ENCODE results near the gene TOPORS.

Gene TOPORS

GRCh38 chr9:32580631-32581300 is 28.4 kb upstream of the TOPORS start:
- Histone ChIP-seq H3K9ac (ENCODE audit: low read length) (no peak overlapping the region), H3K27me3 (ENCODE audit: control insufficient read depth, insufficient read depth, low read length) (no peaks in the 10 kb centered on the region), H3K4me3 (ENCODE audit: low read depth, low read length) (no peak overlapping the region), H3K9me3 (ENCODE audit: control insufficient read depth, insufficient read depth, low read depth, low read length) (no peaks in the 10 kb centered on the region), H3K27ac (ENCODE audit: low read depth, low read length) (no peak overlapping the region), H3K36me3 (ENCODE audit: control insufficient read depth, insufficient read depth, low read length) (no peaks in the 10 kb centered on the region), H3K4me1 (ENCODE audit: control insufficient read depth, insufficient read depth, low read length) (peaks cover 13% of the 10 kb centered on the region; the same call in 1 of the 2 replicates)

- no peak overlapping the region for H3K27ac ChIP-seq (ENCODE audit: low read depth, low read length)
- H3K36me3 ChIP-seq (ENCODE audit: control insufficient read depth, insufficient read depth, low read length): no peaks in the 10 kb centered on the region
- peaks cover 13% of the 10 kb centered on the region; the same call in 1 of the 2 replicates for H3K4me1 ChIP-seq (ENCODE audit: control insufficient read depth, insufficient read depth, low read length)
- H3K4me3 ChIP-seq (ENCODE audit: low read depth, low read length): no peak overlapping the region
- H3K9ac ChIP-seq (ENCODE audit: low read length): no peak overlapping the region
- no peaks in the 10 kb centered on the region for H3K27me3 ChIP-seq (ENCODE audit: control insufficient read depth, insufficient read depth, low read length)
- H3K9me3 ChIP-seq (ENCODE audit: control insufficient read depth, insufficient read depth, low read depth, low read length): no peaks in the 10 kb centered on the region
These were observed 27.4 kb upstream of the TOPORS start for GRCh38 chr9:32579706-32580331.

- peaks cover 13% of the 10 kb centered on the region; the same call in 1 of the 2 replicates for H3K4me1 ChIP-seq (ENCODE audit: control insufficient read depth, insufficient read depth, low read length)
- no peak overlapping the region for H3K27ac ChIP-seq (ENCODE audit: low read depth, low read length)
- H3K27me3 ChIP-seq (ENCODE audit: control insufficient read depth, insufficient read depth, low read length): no peaks in the 10 kb centered on the region
- no peaks in the 10 kb centered on the region for H3K36me3 ChIP-seq (ENCODE audit: control insufficient read depth, insufficient read depth, low read length)
- no peak overlapping the region for H3K4me3 ChIP-seq (ENCODE audit: low read depth, low read length)
- no peaks in the 10 kb centered on the region for H3K9me3 ChIP-seq (ENCODE audit: control insufficient read depth, insufficient read depth, low read depth, low read length)
- no peak overlapping the region for H3K9ac ChIP-seq (ENCODE audit: low read length)
These were observed 26.6 kb upstream of the TOPORS start for GRCh38 chr9:32578976-32579375.

- no peak overlapping the region for H3K27ac ChIP-seq (ENCODE audit: low read depth, low read length)
- no peaks in the 10 kb centered on the region for H3K27me3 ChIP-seq (ENCODE audit: control insufficient read depth, insufficient read depth, low read length)
- no peak overlapping the region for H3K4me3 ChIP-seq (ENCODE audit: low read depth, low read length)
- H3K9me3 ChIP-seq (ENCODE audit: control insufficient read depth, insufficient read depth, low read depth, low read length): no peaks in the 10 kb centered on the region
- H3K36me3 ChIP-seq (ENCODE audit: control insufficient read depth, insufficient read depth, low read length): no peaks in the 10 kb centered on the region
- peaks cover 13% of the 10 kb centered on the region; the same call in 1 of the 2 replicates for H3K4me1 ChIP-seq (ENCODE audit: control insufficient read depth, insufficient read depth, low read length)
- H3K9ac ChIP-seq (ENCODE audit: low read length): no peak overlapping the region
These were observed 24.9 kb upstream of the TOPORS start for GRCh38 chr9:32577316-32577715.

GRCh38 chr9:32574858-32575257 is 22.5 kb upstream of the TOPORS start:
- Histone ChIP-seq H3K9me3 (ENCODE audit: control insufficient read depth, insufficient read depth, low read depth, low read length) (no peaks in the 10 kb centered on the region), H3K27ac (ENCODE audit: low read depth, low read length) (no peak overlapping the region), H3K27me3 (ENCODE audit: control insufficient read depth, insufficient read depth, low read length) (no peaks in the 10 kb centered on the region), H3K9ac (ENCODE audit: low read length) (no peak overlapping the region), H3K4me1 (ENCODE audit: control insufficient read depth, insufficient read depth, low read length) (peaks cover 11% of the 10 kb centered on the region; the same call in 1 of the 2 replicates), H3K4me3 (ENCODE audit: low read depth, low read length) (no peak overlapping the region), H3K36me3 (ENCODE audit: control insufficient read depth, insufficient read depth, low read length) (peaks cover 5% of the 10 kb centered on the region)

GRCh38 chr9:32573821-32574220 is 21.4 kb upstream of the TOPORS start:
- peaks cover 5% of the 10 kb centered on the region for H3K36me3 ChIP-seq (ENCODE audit: control insufficient read depth, insufficient read depth, low read length)
- H3K9ac ChIP-seq (ENCODE audit: low read length): no peak overlapping the region
- peaks cover 11% of the 10 kb centered on the region; the same call in 1 of the 2 replicates for H3K4me1 ChIP-seq (ENCODE audit: control insufficient read depth, insufficient read depth, low read length)
- H3K9me3 ChIP-seq (ENCODE audit: control insufficient read depth, insufficient read depth, low read depth, low read length): no peaks in the 10 kb centered on the region
- peak overlapping the region; percentile 82; the same call in 1 of the 2 replicates for H3K4me3 ChIP-seq (ENCODE audit: low read depth, low read length)
- no peak overlapping the region for H3K27ac ChIP-seq (ENCODE audit: low read depth, low read length)
- no peaks in the 10 kb centered on the region for H3K27me3 ChIP-seq (ENCODE audit: control insufficient read depth, insufficient read depth, low read length)

- peaks cover 7% of the 10 kb centered on the region; the same call in 1 of the 2 replicates for H3K4me1 ChIP-seq (ENCODE audit: control insufficient read depth, insufficient read depth, low read length)
- H3K36me3 ChIP-seq (ENCODE audit: control insufficient read depth, insufficient read depth, low read length): peaks cover 5% of the 10 kb centered on the region
- no peaks in the 10 kb centered on the region for H3K9me3 ChIP-seq (ENCODE audit: control insufficient read depth, insufficient read depth, low read depth, low read length)
- no peaks in the 10 kb centered on the region for H3K27me3 ChIP-seq (ENCODE audit: control insufficient read depth, insufficient read depth, low read length)
- H3K9ac ChIP-seq (ENCODE audit: low read length): peak within 1 kb of the TSS; percentile 72
- H3K4me3 ChIP-seq (ENCODE audit: low read depth, low read length): peak within 1 kb of the TSS; percentile 82
- H3K27ac ChIP-seq (ENCODE audit: low read depth, low read length): peak within 1 kb of the TSS; percentile 41; the same call in 1 of the 2 replicates
These were observed 20.6 kb upstream of the TOPORS start, which contains the start of gene NDUFB6 for GRCh38 chr9:32572900-32573523. Gene NDUFB6, minus strand, starts transcription at chr9:32573159. Its CDS starts 99 bp downstream, at chr9:32573060.

GRCh38 chr9:32571969-32572899 is 19.8 kb upstream of the TOPORS start:
- Histone ChIP-seq H3K9me3 (ENCODE audit: control insufficient read depth, insufficient read depth, low read depth, low read length) (no peaks in the 10 kb centered on the region), H3K9ac (ENCODE audit: low read length) (peak overlapping the region; percentile 72), H3K36me3 (ENCODE audit: control insufficient read depth, insufficient read depth, low read length) (peaks cover 8% of the 10 kb centered on the region), H3K4me1 (ENCODE audit: control insufficient read depth, insufficient read depth, low read length) (peaks cover 6% of the 10 kb centered on the region; the same call in 1 of the 2 replicates), H3K4me3 (ENCODE audit: low read depth, low read length) (peak overlapping the region; percentile 82), H3K27ac (ENCODE audit: low read depth, low read length) (no peak overlapping the region; the same call in 1 of the 2 replicates), H3K27me3 (ENCODE audit: control insufficient read depth, insufficient read depth, low read length) (no peaks in the 10 kb centered on the region)

- H3K9ac ChIP-seq (ENCODE audit: low read length): no peak overlapping the region
- no peaks in the 10 kb centered on the region for H3K27me3 ChIP-seq (ENCODE audit: control insufficient read depth, insufficient read depth, low read length)
- H3K4me3 ChIP-seq (ENCODE audit: low read depth, low read length): no peak overlapping the region
- no peak overlapping the region for H3K27ac ChIP-seq (ENCODE audit: low read depth, low read length)
- no peaks in the 10 kb centered on the region for H3K9me3 ChIP-seq (ENCODE audit: control insufficient read depth, insufficient read depth, low read depth, low read length)
- H3K4me1 ChIP-seq (ENCODE audit: control insufficient read depth, insufficient read depth, low read length): peaks cover 6% of the 10 kb centered on the region; the same call in 1 of the 2 replicates
- H3K36me3 ChIP-seq (ENCODE audit: control insufficient read depth, insufficient read depth, low read length): peaks cover 26% of the 10 kb centered on the region
These were observed 17.9 kb upstream of the TOPORS start for GRCh38 chr9:32570262-32570661.

- H3K9me3 ChIP-seq (ENCODE audit: control insufficient read depth, insufficient read depth, low read depth, low read length): no peaks in the 10 kb centered on the region
- H3K27ac ChIP-seq (ENCODE audit: low read depth, low read length): no peak overlapping the region
- no peak overlapping the region for H3K4me3 ChIP-seq (ENCODE audit: low read depth, low read length)
- H3K9ac ChIP-seq (ENCODE audit: low read length): no peak overlapping the region
- H3K27me3 ChIP-seq (ENCODE audit: control insufficient read depth, insufficient read depth, low read length): no peaks in the 10 kb centered on the region
- peaks cover 2% of the 10 kb centered on the region; the same call in 1 of the 2 replicates for H3K4me1 ChIP-seq (ENCODE audit: control insufficient read depth, insufficient read depth, low read length)
- H3K36me3 ChIP-seq (ENCODE audit: control insufficient read depth, insufficient read depth, low read length): peaks cover 32% of the 10 kb centered on the region
These were observed 14.4 kb upstream of the TOPORS start for GRCh38 chr9:32566770-32567169.

All from HUES6 (cell line).